ENCODE measurements around the gene VPS35L. TPM values are rescaled to one million over a fixed set of nuclear protein-coding genes. Genes with fewer than 3 reads are reported as not detected.

The VPS35L gene
- total and polyA plus RNA-seq, 10 of the 15 experiments (the other 5 are each of a cell fraction or from before 2014, with no cell fraction given) = 14.9 to 44.1 (median 26.3) TPM

DNA sequence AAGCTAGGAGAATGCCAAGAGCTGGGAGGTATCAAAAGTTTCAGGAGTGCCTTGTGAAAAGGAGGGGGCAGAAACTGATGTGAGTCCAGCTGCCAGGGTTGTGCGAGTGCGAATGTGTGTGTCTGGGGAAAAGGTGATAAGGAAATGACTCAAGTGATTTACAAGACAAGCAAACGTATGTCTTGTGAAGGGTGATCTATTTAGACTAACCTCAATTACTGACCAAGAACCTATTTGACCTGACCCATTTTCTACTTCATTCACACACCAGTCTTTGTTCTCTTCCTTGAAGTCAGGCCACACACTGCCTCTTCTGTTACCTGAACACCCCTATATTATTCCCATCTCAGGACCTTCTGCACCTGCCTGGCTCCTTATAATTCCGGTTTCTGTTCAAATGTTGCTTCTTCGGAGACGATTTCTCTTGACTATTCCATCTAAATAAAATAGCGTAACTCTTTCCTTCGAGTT lies 34.6 kb upstream of the VPS35L start:
- ATAC-seq = peak; percentile 5
- intact Hi-C loops (cut with micrococcal nuclease; ENCODE audit: unreplicated experiment) = loop anchor here (5.0 kb wide), 1 partner anchor 454 kb away; the partner anchor contains the start of gene COQ7
- in situ Hi-C loops (cut with MboI) = loop anchor here (10.0 kb wide), 1 partner anchor 726 kb away; the partner anchor contains the start of gene RPS15A
- H2AFZ ChIP-seq (ENCODE audit: control insufficient read depth, low read depth, low read length) = peak overlapping the region; percentile 87
- ChIA-PET CTCF (interaction anchor here (0.6 to 4.5 kb wide), 4 partner anchors 13 to 135 kb away, joined by 3 to 23 read pairs (median 3); no protein-coding TSS in a partner anchor), POLR2A (interaction anchor here (0.9 to 2.1 kb wide), 3 partner anchors 8 to 725 kb away, joined by 3 to 6 read pairs (median 3); partner anchors contain the start of gene VPS35L), SMC1A (ENCODE audit: uncharacterized antibody, unreplicated experiment) (interaction anchor here (1.2 to 1.4 kb wide), 2 partner anchors 10 to 14 kb away, joined by 3 read pairs; no protein-coding TSS in a partner anchor), RAD21 (ENCODE audit: unreplicated experiment) (interaction anchor here (0.6 to 2.1 kb wide), 3 partner anchors 8 to 35 kb away, joined by 3 to 9 read pairs (median 3); partner anchors contain the start of gene VPS35L)
- no peaks in the 10 kb centered on the region for H3K27me3 ChIP-seq (replicated peaks in 1 of 2; ENCODE audit: control insufficient read depth in 2 of 2, insufficient read depth in 2 of 2, low read length in 1 of 2)
- no peak for FAIRE-seq
- H3K79me2 ChIP-seq (ENCODE audit: control insufficient read depth, insufficient read depth, low read length) = peaks cover 58% of the 10 kb centered on the region
- BruUV-seq (replicated peaks) = TSS peak; percentile 76
- peak overlapping the region; percentile 81 for H3K4me3 ChIP-seq
- TF ChIP-seq, protein P1, sequence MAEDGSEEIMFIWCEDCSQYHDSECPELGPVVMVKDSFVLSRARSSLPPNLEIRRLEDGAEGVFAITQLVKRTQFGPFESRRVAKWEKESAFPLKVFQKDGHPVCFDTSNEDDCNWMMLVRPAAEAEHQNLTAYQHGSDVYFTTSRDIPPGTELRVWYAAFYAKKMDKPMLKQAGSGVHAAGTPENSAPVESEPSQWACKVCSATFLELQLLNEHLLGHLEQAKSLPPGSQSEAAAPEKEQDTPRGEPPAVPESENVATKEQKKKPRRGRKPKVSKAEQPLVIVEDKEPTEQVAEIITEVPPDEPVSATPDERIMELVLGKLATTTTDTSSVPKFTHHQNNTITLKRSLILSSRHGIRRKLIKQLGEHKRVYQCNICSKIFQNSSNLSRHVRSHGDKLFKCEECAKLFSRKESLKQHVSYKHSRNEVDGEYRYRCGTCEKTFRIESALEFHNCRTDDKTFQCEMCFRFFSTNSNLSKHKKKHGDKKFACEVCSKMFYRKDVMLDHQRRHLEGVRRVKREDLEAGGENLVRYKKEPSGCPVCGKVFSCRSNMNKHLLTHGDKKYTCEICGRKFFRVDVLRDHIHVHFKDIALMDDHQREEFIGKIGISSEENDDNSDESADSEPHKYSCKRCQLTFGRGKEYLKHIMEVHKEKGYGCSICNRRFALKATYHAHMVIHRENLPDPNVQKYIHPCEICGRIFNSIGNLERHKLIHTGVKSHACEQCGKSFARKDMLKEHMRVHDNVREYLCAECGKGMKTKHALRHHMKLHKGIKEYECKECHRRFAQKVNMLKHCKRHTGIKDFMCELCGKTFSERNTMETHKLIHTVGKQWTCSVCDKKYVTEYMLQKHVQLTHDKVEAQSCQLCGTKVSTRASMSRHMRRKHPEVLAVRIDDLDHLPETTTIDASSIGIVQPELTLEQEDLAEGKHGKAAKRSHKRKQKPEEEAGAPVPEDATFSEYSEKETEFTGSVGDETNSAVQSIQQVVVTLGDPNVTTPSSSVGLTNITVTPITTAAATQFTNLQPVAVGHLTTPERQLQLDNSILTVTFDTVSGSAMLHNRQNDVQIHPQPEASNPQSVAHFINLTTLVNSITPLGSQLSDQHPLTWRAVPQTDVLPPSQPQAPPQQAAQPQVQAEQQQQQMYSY (CRISPR knock-in tag; IDR thresholded peaks at IDR 0.05) = no peak
- TF ChIP-seq, protein P2, sequence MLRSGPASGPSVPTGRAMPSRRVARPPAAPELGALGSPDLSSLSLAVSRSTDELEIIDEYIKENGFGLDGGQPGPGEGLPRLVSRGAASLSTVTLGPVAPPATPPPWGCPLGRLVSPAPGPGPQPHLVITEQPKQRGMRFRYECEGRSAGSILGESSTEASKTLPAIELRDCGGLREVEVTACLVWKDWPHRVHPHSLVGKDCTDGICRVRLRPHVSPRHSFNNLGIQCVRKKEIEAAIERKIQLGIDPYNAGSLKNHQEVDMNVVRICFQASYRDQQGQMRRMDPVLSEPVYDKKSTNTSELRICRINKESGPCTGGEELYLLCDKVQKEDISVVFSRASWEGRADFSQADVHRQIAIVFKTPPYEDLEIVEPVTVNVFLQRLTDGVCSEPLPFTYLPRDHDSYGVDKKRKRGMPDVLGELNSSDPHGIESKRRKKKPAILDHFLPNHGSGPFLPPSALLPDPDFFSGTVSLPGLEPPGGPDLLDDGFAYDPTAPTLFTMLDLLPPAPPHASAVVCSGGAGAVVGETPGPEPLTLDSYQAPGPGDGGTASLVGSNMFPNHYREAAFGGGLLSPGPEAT (IDR thresholded peaks at IDR 0.05; ENCODE audit: low read depth) = no peak
- TF ChIP-seq TCF12 (IDR thresholded peaks at IDR 0.05; ENCODE audit: low read depth, low read length) (0 out of 2 replicates have a peak, but pooled peaks have one; percentile 35), NR2C1 (IDR thresholded peaks at IDR 0.05) (no peak)
- H3K27ac ChIP-seq (ENCODE audit: control insufficient read depth, insufficient read depth) = peak overlapping the region; percentile 74
- WGBS (ENCODE audit: insufficient coverage, insufficient replicate concordance, low lambda C conversion rate, missing lambda C conversion rate) = 20% methylated on average over 8 of the region's 8 CpGs
- peaks cover 14% of the 10 kb centered on the region for H3K4me1 ChIP-seq (ENCODE audit: control insufficient read depth, insufficient read depth, low read length)
- H3K9ac ChIP-seq (ENCODE audit: control insufficient read depth, insufficient read depth, low read length) = peak overlapping the region; percentile 83
- H3K4me2 ChIP-seq (ENCODE audit: control insufficient read depth, insufficient read depth) = peak overlapping the region; percentile 90
- H3K36me3 ChIP-seq (ENCODE audit: control insufficient read depth in 2 of 2, insufficient read depth in 2 of 2, low read length in 1 of 2) = peaks cover 0 to 5% of the 10 kb centered on the region in 2 experiments; a peak in 2 of 4 replicates
- peak; percentile 27 for DNase-seq (ENCODE audit: low read depth, low spot score)
- no peaks in the 10 kb centered on the region for H4K20me1 ChIP-seq (ENCODE audit: control insufficient read depth, insufficient read depth)
- H3K9me3 ChIP-seq (replicated peaks; ENCODE audit: control insufficient read depth, insufficient read depth, low read length) = no peaks in the 10 kb centered on the region
